ENCODE data around the gene ADSS1. TPM values are rescaled to one million over a fixed set of nuclear protein-coding genes. Genes with fewer than 3 reads are reported as not detected.

The ADSS1 gene
- total RNA-seq, 4 donors from 2014 or later, result 2.3 to 36.2 (median 7.3) TPM

- no peak for TF ChIP-seq CTCF (IDR thresholded peaks at IDR 0.05; ENCODE audit: low read depth)
Measured at GRCh38 chr14:104693482-104694431, 30.3 kb upstream of the ADSS1 start.

GRCh38 chr14:104694475-104694950 lies 29.5 kb upstream of the ADSS1 start:
- no peak for TF ChIP-seq CTCF (IDR thresholded peaks at IDR 0.05; ENCODE audit: low read depth)

- TF ChIP-seq CTCF (IDR thresholded peaks at IDR 0.05; ENCODE audit: low read depth), result no peak
Measured at GRCh38 chr14:104694991-104695659, 28.9 kb upstream of the ADSS1 start.

GRCh38 chr14:104695660-104696000 lies 28.4 kb upstream of the ADSS1 start:
- TF ChIP-seq CTCF (IDR thresholded peaks at IDR 0.05; ENCODE audit: low read depth), result no peak

- no peak for TF ChIP-seq CTCF (IDR thresholded peaks at IDR 0.05; ENCODE audit: low read depth)
Measured at GRCh38 chr14:104696671-104697316, 27.2 kb upstream of the ADSS1 start.

GRCh38 chr14:104697317-104697703 lies 26.7 kb upstream of the ADSS1 start:
- TF ChIP-seq CTCF (IDR thresholded peaks at IDR 0.05; ENCODE audit: low read depth), result no peak
